Measurements from ENCODE around the gene NR1H2. TPM values are rescaled to one million over a fixed set of nuclear protein-coding genes. Genes with fewer than 3 reads are reported as not detected.
A peak's percentile ranks its signal among the peaks of the same experiment; 100 is the strongest.

Gene NR1H2
- total and polyA plus RNA-seq, 2 experiments from 2014 or later, result 32.9 to 70.2 TPM

- peak overlapping the region; percentile 89 for H3K4me3 Mint-ChIP-seq
- Histone ChIP-seq H3K4me1 (ENCODE audit: insufficient read depth) (peaks cover 15% of the 10 kb centered on the region), H4K20me1 (replicated peaks; ENCODE audit: insufficient read depth) (peaks cover 8% of the 10 kb centered on the region), H3K4me2 (peak overlapping the region; percentile 73), H2AFZ (no peak overlapping the region), H3K27me3 (ENCODE audit: insufficient read depth) (no peaks in the 10 kb centered on the region), H3K27ac (ENCODE audit: low read depth) (peak overlapping the region; percentile 6; the same call in 1 of the 2 replicates), H3F3A (replicated peaks; ENCODE audit: low read depth) (peaks cover 6% of the 10 kb centered on the region), H3K9me2 (ENCODE audit: insufficient read depth) (no peaks in the 10 kb centered on the region), H3K4me3 (peak overlapping the region; percentile 84), H3K36me3 (ENCODE audit: insufficient read depth) (peaks cover 6% of the 10 kb centered on the region), H3K79me2 (replicated peaks; ENCODE audit: insufficient read depth) (peaks cover 37% of the 10 kb centered on the region)
- peak; percentile 10 for ATAC-seq
- H3K27me3 Mint-ChIP-seq (ENCODE audit: insufficient read depth, low read depth, poor library complexity), result peaks cover 14% of the 10 kb centered on the region
- H3K27ac Mint-ChIP-seq, result peak overlapping the region; percentile 98
- peaks cover 9% of the 10 kb centered on the region; the same call in 1 of the 3 replicates for H3K9me3 Mint-ChIP-seq
- TF ChIP-seq ZNF114 (CRISPR knock-in tag; IDR thresholded peaks at IDR 0.05) (no peak), CREB1 (CRISPR knock-in tag; IDR thresholded peaks at IDR 0.05; ENCODE audit: low read depth) (no peak), REST (IDR thresholded peaks at IDR 0.05; ENCODE audit: unreplicated experiment) (no peak), STAT1 (IDR thresholded peaks at IDR 0.05; ENCODE audit: unreplicated experiment) (no peak), CTCF (conservative IDR thresholded peaks at IDR 0.05; ENCODE audit: low read depth in 2 of 2) (no peak), EZH2phosphoT487 (IDR thresholded peaks at IDR 0.05; ENCODE audit: unreplicated experiment) (no peak), ZNF331 (CRISPR knock-in tag; IDR thresholded peaks at IDR 0.05; ENCODE audit: low read depth) (no peak), JUNB (IDR thresholded peaks at IDR 0.05; ENCODE audit: unreplicated experiment) (no peak), EZH2 (IDR thresholded peaks at IDR 0.05; ENCODE audit: low read depth, unreplicated experiment) (no peak), ETS1 (IDR thresholded peaks at IDR 0.05) (no peak), POLR2AphosphoS5 (IDR thresholded peaks at IDR 0.05; ENCODE audit: low read depth) (no peak), ZNF462 (CRISPR knock-in tag; IDR thresholded peaks at IDR 0.05) (no peak), NANOG (IDR thresholded peaks at IDR 0.05; ENCODE audit: borderline replicate concordance) (no peak)
- peaks cover 21% of the 10 kb centered on the region for H3K4me1 Mint-ChIP-seq
- H3K36me3 Mint-ChIP-seq (ENCODE audit: low read depth), result peaks cover 54% of the 10 kb centered on the region
- peak; percentile 72 for DNase-seq (ENCODE audit: low spot score)
Measured at GRCh38 chr19:50383001-50383851, 7.0 kb downstream of the NR1H2 start.

Data from GM23338 (cell line).